Measurements from ENCODE around the gene ARMC9. TPM values are rescaled to one million over a fixed set of nuclear protein-coding genes. Genes with fewer than 3 reads are reported as not detected.
"Not testable (repeated sequence)": the region's sequence is repeated elsewhere in the genome, so short reads cannot be mapped to it uniquely, and the experiment has no call there.

Gene ARMC9
- total RNA-seq, 4 donors from 2014 or later, result 11.5 to 59.5 (median 14.4) TPM

DNA sequence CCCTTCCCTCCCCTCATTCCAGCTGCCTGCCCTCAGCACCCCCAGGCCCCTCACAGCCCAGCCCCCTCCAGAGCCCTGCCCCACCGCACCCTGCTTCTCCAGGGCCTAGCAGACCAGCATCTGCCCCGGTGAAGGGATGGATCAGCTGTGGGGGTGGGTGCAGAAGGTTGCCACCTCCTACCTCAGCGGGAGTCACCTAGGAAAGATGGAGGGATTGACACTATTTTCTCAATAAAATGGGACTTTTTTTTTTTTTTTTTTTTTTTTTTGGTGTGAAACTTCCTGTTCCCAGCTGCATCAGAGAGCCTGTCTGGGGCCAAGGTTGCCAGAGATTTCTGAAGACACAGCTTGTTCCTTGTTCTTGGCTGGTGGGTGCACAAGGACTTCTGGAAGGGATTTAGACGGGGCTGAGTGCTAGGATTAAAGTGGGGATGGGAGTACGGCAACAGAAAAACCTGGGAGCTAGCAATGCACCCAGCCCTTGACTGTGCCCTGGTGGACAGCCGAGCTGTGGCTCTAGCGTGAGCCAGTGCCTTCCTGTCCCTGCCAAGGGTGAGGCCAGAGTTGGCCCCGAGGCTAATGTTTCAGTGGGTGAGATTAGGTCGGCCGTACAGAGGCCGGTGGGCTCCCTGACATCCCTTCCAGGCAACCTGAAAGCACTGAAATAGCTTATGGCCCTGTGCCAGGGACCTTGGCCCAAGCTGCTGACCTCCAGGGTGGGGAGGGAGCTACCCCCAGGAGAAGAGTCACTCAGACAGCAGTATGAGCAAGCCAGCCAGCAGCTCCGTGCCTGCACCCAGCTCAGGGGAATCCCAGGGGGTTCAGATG lies 201.6 kb downstream of the ARMC9 start:
- Histone ChIP-seq H3K27ac (peak overlapping the region; percentile 27 to 48 (median 43)), H3K36me3 (no peaks in the 10 kb centered on the region), H3K27me3 (peaks cover 14% of the 10 kb centered on the region), H3K4me1 (peaks cover 14 to 37% (median 30%) of the 10 kb centered on the region in 4 donors), H3K9me3 (no peaks in the 10 kb centered on the region), H3K4me3 (no peak overlapping the region)
- DNase-seq, result no peak
- 42 to 58% methylated on average over 4 to 12 of the region's 12 CpGs for WGBS, 2 donors (ENCODE audit: low coverage in 1 of 2)
- intact Hi-C loops (cut with DNase I; ENCODE audit: low total_unique reads) (loop anchor here (5.0 kb wide), 1 partner anchor 98 kb away; no protein-coding TSS in a partner anchor), in situ Hi-C loops (cut with MboI; ENCODE audit: low pct_ligation_motif_present in 1 of 4, low pct_unique_long_range_greater_than_20kb in 1 of 4, low sequenced_read_pairs in 3 of 4) (loop anchor here in 2 of 4 donors (25.0 kb wide), 2 partner anchors 163 to 288 kb away; no protein-coding TSS in a partner anchor)
- TF ChIP-seq, protein P1, sequence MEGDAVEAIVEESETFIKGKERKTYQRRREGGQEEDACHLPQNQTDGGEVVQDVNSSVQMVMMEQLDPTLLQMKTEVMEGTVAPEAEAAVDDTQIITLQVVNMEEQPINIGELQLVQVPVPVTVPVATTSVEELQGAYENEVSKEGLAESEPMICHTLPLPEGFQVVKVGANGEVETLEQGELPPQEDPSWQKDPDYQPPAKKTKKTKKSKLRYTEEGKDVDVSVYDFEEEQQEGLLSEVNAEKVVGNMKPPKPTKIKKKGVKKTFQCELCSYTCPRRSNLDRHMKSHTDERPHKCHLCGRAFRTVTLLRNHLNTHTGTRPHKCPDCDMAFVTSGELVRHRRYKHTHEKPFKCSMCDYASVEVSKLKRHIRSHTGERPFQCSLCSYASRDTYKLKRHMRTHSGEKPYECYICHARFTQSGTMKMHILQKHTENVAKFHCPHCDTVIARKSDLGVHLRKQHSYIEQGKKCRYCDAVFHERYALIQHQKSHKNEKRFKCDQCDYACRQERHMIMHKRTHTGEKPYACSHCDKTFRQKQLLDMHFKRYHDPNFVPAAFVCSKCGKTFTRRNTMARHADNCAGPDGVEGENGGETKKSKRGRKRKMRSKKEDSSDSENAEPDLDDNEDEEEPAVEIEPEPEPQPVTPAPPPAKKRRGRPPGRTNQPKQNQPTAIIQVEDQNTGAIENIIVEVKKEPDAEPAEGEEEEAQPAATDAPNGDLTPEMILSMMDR (IDR thresholded peaks at IDR 0.05), result peak in 1 of 5 experiments; percentile 10
- TF ChIP-seq POLR2A (IDR thresholded peaks at IDR 0.05), result no peak

DNA sequence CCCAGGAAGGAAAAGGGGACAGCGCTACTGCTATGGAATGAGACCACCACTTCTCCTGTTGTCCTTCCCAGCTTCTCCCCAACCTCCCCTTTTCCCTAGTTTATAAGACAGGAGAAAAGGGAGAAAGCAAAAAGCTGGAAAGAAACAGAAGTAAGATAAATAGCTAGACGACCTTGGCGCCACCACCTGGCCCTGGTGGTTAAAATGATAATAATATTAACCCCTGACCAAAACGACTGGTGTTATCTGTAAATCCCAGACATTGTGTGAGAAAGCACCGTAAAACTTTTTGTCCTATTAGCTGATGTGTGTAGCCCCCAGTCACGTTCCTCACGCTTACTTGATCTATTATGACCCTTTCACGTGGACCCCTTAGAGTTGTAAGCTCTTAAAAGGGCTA lies 202.2 kb downstream of the ARMC9 start:
- 39 to 51% methylated on average over 7 to 8 of the region's 8 CpGs for WGBS, 2 donors (ENCODE audit: low coverage in 1 of 2)
- in situ Hi-C loops (cut with MboI; ENCODE audit: low pct_ligation_motif_present in 1 of 4, low pct_unique_long_range_greater_than_20kb in 1 of 4, low sequenced_read_pairs in 3 of 4), result loop anchor here in 2 of 4 donors (25.0 kb wide), 2 partner anchors 163 to 288 kb away; no protein-coding TSS in a partner anchor

DNA sequence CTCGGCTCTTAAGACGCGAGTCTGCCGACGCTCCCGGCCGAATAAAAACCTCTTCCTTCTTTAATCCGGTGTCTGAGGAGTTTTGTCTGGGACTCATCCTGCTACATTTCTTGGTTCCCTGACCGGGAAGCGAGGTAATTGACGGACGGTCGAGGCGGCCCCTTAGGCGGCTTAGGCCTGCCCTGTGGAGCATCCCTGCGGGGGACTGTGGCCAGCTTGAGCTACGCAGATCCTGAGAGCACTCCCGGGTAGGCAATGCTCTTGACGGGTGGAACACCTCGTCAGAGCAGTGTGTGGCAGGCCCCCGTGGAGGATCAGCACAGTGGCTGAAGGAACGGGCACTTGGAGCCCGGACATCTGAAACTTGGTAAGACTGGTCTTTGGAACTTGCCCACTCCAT lies 202.7 kb downstream of the ARMC9 start:
- DNase-seq; H3K27ac ChIP-seq; H3K9me3 ChIP-seq; H3K36me3 ChIP-seq; H3K4me3 ChIP-seq; intact Hi-C loops (cut with DNase I; ENCODE audit: low total_unique reads); H3K27me3 ChIP-seq: not testable (repeated sequence)
- in situ Hi-C loops (cut with MboI; ENCODE audit: low pct_ligation_motif_present in 1 of 4, low pct_unique_long_range_greater_than_20kb in 1 of 4, low sequenced_read_pairs in 3 of 4), result loop anchor here in 2 of 4 donors (25.0 kb wide), 2 partner anchors 164 to 289 kb away; no protein-coding TSS in a partner anchor
- 89% methylated on average over 23 of the region's 23 CpGs; no CpG with 5 or more reads in 1 of the 2 donors for WGBS, 2 donors (ENCODE audit: low coverage in 1 of 2)
- H3K4me1 ChIP-seq, result peaks cover 14 to 36% (median 28%) of the 10 kb centered on the region in 4 donors

More for the DNA sequence above, 202.2 kb downstream of the ARMC9 start:
- H3K9me3 ChIP-seq; DNase-seq; H3K4me3 ChIP-seq; H3K27me3 ChIP-seq; intact Hi-C loops (cut with DNase I; ENCODE audit: low total_unique reads); H3K36me3 ChIP-seq: not testable (repeated sequence)
- H3K4me1 ChIP-seq, result peaks cover 14 to 35% (median 29%) of the 10 kb centered on the region in 4 donors
- peak overlapping the region; percentile 27 to 48 (median 43) for H3K27ac ChIP-seq
- TF ChIP-seq, protein P1 (IDR thresholded peaks at IDR 0.05), result peak in 1 of 5 experiments; percentile 20

DNA sequence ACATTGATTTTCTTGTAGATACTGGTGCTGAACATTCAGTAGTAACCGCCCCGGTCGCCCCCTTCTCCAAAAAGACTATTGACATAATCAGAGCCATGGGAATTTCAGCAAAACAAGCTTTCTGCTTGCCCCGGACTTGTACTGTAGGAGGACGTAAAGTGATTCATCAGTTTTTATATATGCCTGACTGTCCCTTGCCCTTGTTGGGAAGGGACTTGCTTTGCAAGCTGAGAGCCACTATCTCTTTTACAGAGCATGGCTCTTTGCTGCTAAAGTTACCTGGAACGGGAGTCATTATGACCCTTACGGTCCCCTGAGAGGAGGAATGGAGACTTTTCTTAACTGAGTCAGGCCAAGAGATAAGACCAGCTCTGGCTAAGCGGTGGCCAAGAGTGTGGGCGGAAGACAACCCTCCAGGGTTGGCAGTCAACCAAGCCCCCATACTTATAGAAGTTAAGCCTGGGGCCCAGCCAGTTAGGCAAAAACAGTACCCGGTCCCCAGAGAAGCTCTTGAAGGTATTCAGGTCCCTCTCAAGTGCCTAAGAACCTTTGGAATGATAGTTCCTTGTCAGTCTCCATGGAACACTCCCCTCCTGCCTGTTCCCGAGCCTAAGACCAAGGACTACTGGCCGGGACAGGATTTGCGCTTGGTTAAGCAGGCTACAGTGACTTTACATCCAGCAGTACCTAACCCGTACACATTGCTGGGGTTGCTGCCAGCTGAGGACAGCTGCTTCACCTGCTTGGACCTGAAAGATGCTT lies 205.2 kb downstream of the ARMC9 start:
- H3K4me3 ChIP-seq; intact Hi-C loops (cut with DNase I; ENCODE audit: low total_unique reads); H3K27me3 ChIP-seq; H3K27ac ChIP-seq; H3K36me3 ChIP-seq; DNase-seq; H3K9me3 ChIP-seq: not testable (repeated sequence)
- H3K4me1 ChIP-seq, result peaks cover 13 to 32% (median 21%) of the 10 kb centered on the region in 4 donors
- 77 to 78% methylated on average over 9 to 14 of the region's 14 CpGs for WGBS, 2 donors (ENCODE audit: low coverage in 1 of 2)
- in situ Hi-C loops (cut with MboI; ENCODE audit: low pct_ligation_motif_present in 1 of 4, low pct_unique_long_range_greater_than_20kb in 1 of 4, low sequenced_read_pairs in 3 of 4), result loop anchor here in 2 of 4 donors (25.0 kb wide), 2 partner anchors 166 to 291 kb away; no protein-coding TSS in a partner anchor

DNA sequence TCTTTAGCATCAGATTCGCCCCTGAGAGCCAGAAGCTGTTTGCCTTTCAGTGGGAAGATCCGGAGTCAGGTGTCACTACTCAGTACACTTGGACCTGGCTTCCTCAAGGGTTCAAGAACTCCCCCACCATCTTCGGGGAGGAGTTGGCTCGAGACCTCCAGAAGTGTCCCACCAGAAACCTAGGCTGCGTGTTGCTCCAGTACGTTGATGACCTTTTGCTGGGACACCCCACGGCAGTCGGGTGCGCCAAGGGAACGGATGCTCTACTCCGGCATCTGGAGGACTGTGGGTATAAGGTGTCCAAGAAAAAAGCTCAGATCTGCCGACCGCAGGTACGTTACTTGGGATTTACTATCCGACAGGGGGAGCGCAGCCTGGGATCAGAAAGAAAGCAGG lies 205.8 kb downstream of the ARMC9 start:
- H3K27me3 ChIP-seq; H3K4me3 ChIP-seq; H3K27ac ChIP-seq; H3K9me3 ChIP-seq; DNase-seq; H3K36me3 ChIP-seq; intact Hi-C loops (cut with DNase I; ENCODE audit: low total_unique reads): not testable (repeated sequence)
- WGBS, 2 donors (ENCODE audit: low coverage in 1 of 2), result 83 to 92% methylated on average over 1 to 16 of the region's 16 CpGs
- H3K4me1 ChIP-seq, result peaks cover 13 to 28% (median 20%) of the 10 kb centered on the region in 4 donors
- in situ Hi-C loops (cut with MboI; ENCODE audit: low pct_ligation_motif_present in 1 of 4, low pct_unique_long_range_greater_than_20kb in 1 of 4, low sequenced_read_pairs in 3 of 4), result loop anchor here in 2 of 4 donors (25.0 kb wide), 2 partner anchors 167 to 292 kb away; no protein-coding TSS in a partner anchor
